ENCODE data around the gene SPEF2.

DNA sequence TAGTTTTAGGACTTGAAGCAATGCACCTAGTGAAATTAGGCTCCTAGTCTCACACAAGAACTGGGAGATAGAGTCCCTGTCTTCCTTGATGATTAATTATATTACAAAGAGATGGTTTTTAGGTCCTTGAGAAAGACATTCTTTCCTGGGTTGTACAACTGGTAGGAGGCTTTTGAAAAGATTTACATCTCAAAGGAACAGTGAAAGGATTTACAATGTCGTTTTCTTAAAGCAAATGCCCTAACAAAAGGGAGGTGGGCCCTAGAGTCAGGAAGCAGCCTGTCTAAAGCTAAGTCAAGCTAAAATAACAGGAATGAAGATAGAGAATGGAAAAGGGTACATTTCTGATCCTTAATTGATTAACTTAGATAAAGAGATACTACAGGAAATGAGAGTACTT is 136.8 kb downstream of the SPEF2 start:
- TF ChIP-seq, protein P1, sequence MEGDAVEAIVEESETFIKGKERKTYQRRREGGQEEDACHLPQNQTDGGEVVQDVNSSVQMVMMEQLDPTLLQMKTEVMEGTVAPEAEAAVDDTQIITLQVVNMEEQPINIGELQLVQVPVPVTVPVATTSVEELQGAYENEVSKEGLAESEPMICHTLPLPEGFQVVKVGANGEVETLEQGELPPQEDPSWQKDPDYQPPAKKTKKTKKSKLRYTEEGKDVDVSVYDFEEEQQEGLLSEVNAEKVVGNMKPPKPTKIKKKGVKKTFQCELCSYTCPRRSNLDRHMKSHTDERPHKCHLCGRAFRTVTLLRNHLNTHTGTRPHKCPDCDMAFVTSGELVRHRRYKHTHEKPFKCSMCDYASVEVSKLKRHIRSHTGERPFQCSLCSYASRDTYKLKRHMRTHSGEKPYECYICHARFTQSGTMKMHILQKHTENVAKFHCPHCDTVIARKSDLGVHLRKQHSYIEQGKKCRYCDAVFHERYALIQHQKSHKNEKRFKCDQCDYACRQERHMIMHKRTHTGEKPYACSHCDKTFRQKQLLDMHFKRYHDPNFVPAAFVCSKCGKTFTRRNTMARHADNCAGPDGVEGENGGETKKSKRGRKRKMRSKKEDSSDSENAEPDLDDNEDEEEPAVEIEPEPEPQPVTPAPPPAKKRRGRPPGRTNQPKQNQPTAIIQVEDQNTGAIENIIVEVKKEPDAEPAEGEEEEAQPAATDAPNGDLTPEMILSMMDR (IDR thresholded peaks at IDR 0.05; ENCODE audit: low read length), result no peak
- no peak for TF ChIP-seq EZH2 (IDR thresholded peaks at IDR 0.05; ENCODE audit: borderline replicate concordance, low read length)
